Effector CD4-positive, alpha-beta T cell (primary cell): Measurements from ENCODE around the gene GMFB.

Experiments used
- DNase-seq: peaks from one replicate; pipeline ENCODE4 v3.0.0-alpha.2; 2020
- total RNA-seq: gene quantifications from one replicate; lab custom pipeline; 2026; lab: John Stamatoyannopoulos, UW

Gene GMFB
- total RNA-seq, result 71.9 reads per million, percentile 76 among the genes with 10 or more reads in this experiment

- DNase-seq, result peak; percentile 85
These were observed at the start of gene GMFB for GRCh38 chr14:54488646-54489317. TSS of gene GMFB (minus strand) at chr14:54488980. CDS start at chr14:54488927, 53 bp downstream.

GRCh38 chr14:54538055-54538454, 49.3 kb upstream of the GMFB start:
- DNase-seq, result no peak

DNA sequence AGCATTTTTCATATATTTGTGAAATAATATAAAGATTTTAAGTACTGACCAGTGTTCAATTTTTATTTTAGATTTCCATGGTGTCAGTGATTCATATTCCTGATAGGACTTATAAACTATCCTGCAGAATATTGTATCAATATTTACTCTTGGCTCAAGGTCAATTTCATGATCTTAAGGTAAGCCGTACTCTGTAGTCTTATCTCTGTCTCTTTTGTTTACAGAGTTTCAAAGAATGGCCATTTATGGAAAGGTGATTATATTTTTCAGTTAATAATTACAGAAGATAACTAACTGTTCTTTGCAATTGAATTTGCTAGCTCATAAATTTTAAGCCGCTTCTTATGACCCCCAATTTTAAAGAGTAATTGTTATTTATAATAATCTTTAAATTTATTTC, 48.9 kb upstream of the GMFB start:
- no peak for DNase-seq

DNA sequence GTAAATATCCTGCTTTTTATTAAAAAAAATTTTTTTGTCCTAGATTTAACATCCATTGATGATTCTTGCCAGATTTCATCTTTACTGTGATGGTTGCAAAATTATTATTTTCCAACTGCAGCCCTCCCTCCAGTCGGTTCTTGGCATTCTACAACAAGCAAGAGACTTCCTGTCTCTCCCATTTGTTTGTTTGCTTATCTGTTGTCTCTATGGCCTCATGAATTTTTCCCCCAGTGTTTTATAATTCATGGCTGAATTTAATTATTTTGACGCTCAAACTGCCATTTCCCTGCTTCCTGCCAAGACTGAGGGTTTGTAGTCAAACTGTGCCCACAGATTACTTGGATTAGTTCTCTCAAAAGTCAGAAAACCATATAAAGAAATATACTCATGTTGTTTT, 46.9 kb upstream of the GMFB start:
- no peak for DNase-seq

DNA sequence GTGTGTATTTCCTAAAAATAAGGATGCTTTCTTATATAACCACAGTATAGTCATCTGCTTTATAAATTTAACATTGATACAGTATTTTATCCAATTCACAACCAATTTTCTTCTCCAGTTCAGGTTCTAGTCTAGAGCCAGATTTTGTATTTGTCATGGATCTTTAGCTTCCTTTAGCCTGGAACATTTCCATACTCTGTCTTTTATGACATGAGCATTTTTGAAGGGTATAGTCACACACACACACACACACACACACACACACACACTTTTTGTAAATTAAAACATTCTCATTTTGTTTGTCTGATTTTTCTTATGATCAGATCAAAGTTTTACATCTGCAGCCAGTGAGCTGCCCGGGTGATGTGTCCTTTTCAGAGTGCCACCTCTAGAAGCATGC, 46.3 kb upstream of the GMFB start:
- DNase-seq, result no peak

- no peak for DNase-seq
These were observed 44.3 kb upstream of the GMFB start for GRCh38 chr14:54533100-54533499.

GRCh38 chr14:54532111-54533012, 43.6 kb upstream of the GMFB start:
- DNase-seq, result no peak

- no peak for DNase-seq
These were observed 41.0 kb upstream of the GMFB start for GRCh38 chr14:54529811-54530210.

- DNase-seq, result no peak
These were observed 40.2 kb upstream of the GMFB start for GRCh38 chr14:54528973-54529372.

GRCh38 chr14:54524410-54524809, 35.6 kb upstream of the GMFB start:
- DNase-seq, result no peak

- DNase-seq, result no peak
These were observed 27.9 kb upstream of the GMFB start for GRCh38 chr14:54516709-54517108.

DNA sequence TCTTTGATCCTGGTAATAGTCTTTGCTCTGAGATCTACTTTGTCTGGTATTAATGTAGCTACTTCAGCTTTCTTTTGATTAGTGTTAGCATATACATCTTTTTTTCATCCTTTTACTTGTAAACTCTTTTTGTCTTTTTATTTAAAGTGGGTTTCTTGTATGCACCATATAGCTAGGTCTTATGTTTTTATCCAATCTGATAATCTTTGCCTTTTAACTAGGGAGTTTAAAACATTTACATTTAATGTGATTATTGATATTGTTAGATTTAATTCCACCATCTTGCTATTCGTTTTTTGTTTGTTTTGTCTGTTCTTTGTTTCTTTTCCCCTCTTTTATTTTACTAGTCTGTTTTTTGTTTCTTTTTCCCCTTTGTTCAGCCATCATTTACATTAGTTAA, 26.9 kb upstream of the GMFB start:
- DNase-seq, result no peak

GRCh38 chr14:54512393-54512792, 23.6 kb upstream of the GMFB start:
- no peak for DNase-seq

DNA sequence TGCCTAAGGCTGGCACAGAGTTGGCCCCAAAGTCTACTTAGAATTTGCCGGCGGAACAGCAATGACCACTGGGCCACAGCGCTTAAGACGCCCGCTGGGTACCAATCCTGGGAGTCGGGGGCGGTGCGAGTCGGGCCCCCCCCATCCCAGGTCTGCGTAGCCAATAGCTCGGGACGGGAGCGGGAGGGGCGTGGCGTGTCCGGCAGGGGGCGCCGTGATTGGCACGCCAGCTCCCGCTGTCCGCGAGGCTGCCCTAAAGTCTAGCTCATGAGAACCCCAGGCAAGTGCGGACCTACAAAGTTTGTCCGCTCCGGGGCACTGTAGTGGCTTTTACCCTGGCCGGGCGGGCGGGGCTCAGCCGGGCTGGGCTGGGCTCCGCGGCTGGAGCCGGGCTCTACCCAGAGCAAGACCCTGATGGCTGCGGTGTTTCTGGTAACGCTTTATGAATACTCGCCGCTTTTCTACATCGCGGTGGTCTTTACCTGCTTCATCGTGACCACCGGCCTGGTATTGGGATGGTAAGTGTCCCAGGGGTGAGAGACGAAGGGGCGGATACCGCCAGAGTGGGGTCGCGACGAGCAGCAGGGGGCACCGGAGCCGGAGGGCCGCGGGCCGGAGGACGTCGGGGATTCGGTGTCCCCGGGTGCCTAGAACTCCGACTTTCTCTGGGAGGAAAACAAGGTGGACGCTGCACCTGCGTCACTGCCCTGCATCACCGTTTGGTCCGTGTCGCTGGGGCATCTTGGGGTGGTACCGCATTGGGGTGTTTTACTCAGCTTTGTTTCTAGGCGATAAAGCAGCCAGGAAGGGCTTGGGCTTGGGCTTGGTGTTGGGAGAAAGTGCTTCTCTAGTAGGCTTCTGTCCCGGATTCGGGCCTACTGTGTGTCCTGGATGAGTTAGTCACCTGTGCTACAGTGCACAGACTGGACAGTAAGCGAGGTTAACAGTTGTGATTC, 21.0 kb upstream of the GMFB start, which contains the start of gene CGRRF1:
Gene CGRRF1 (plus strand): TSS at position 361 of the 956 bp plus-strand sequence. CDS start 54 bp downstream, at position 415.
- DNase-seq, result peak; percentile 94

GRCh38 chr14:54503486-54503885, 14.7 kb upstream of the GMFB start:
- no peak for DNase-seq

- no peak for DNase-seq
These were observed 13.8 kb upstream of the GMFB start for GRCh38 chr14:54502602-54503001.

DNA sequence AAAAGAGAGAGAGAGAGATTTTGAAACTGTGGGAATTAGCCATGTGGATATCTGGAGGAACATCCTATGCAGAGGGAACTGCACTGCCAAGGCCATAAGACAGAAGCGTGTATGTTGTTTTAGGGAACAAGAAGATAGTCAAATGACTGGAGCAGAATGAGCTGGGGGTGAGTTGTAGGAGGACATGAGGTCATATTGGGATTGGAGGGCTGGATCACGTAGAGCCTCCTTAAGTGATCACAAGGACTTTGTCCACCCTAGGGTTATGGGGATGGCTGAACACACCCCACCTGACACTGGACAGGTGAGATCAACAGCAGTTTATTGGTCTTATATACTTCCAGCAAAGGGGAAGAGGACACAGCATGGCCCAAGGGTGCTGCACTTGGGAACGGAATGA, 12.7 kb upstream of the GMFB start:
- no peak for DNase-seq

DNA sequence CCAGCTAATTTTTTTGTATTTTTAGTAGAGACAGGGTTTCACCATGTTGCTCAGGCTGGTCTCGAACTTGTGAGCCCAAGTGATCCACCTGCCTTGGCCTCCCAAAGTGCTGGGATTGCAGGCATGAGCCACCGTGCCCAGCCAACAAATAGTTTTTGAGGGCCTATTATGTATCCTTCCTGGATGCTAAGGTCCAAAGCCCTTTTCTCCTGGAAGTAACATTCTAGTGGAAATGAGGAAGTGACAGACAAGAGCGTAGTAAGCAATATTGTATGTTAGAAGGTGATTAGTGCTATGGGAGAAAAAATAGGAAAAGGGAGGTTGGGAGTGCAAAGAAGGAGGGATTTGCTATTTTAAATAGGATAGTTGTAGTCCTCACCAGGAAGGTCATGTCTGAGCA, 12.0 kb upstream of the GMFB start:
- DNase-seq, result no peak

- DNase-seq, result no peak
These were observed 9.8 kb upstream of the GMFB start for GRCh38 chr14:54498579-54498978.

DNA sequence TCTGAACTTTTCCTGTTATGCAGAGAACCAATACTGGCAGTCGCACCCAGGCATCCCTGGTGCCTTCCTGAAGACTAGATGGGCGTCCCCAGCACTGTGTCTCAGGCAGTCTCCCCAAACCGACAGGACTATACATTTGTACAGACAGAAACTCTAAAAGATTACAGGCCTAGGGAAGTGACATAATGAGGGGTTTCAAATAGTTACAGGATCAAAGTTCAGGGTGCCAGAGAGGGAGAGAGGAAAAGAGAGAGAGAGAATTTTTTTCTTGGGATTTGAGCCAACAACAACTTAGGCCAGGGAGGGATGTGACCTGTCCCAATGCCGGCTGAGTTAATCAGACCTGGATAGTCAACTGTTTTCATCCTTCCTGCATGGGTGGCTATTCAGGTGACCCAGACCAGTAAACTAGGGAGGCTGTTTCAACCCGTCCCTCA, 9.3 kb upstream of the GMFB start:
- no peak for DNase-seq

DNA sequence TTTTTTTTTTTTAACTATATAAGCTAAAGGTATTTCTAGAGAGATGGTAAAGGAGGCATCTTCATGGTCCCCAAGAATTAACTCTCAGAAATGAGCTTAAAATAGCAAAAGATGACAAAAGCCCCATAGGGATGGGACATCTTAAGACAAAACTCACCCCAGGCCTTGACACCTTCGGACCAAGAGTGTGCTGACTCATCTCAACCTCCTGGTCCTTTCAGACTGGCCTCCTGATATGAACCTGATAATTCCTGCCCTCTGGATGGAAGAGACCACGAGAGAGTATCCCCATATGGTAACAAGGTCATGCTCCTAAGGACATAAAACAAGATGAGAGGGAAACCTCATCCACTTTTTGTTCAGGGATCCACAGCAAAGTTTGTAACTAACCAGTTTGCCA, 8.4 kb upstream of the GMFB start:
- DNase-seq, result no peak

DNA sequence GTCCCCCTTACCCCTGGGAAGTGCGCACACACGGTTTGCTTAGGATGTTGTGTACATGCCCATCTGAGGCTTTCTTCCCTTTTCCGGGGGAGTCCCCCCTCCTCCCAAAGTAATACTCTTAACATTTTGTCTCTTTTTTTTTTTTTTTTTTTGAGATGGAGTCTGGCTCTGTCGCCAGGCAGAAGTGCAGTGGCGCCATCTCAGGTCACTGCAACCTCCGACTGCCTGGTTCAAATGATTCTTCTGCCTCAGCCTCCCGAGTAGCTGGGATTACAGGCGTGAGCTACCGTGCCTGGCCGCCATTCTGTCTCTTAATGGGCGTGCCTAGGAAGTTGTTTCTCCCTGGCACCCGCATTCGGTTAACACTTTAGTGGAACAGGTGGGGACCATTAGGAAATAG, 4.5 kb upstream of the GMFB start:
- DNase-seq, result no peak
